Activated CD8-positive, alpha-beta memory T cell treated with anti-CD3 and anti-CD28 coated beads, Interleukin-2, amount 10 ng/mL, durations not matched to agents 7 days and 5 days (primary cell): ENCODE results near the gene SEPHS2. TPM values are rescaled to one million over a fixed set of nuclear protein-coding genes. Genes with fewer than 3 reads are reported as not detected.
A peak's percentile ranks its signal among the peaks of the same experiment; 100 is the strongest.

Source experiments
- ATAC-seq: fragments of 150-1000 bp; cut with Tn5 transposase; one replicate; pipeline ENCODE4 v1.10.0; 2021; ENCODE audit warnings: moderate library complexity
- CTCF ChIA-PET: fragments of 350-600 bp; sonication (Branson Sonifier 250); formaldehyde crosslinking; loops from one replicate; lab custom pipeline; 2021; ENCODE audit warnings: antibody characterized with exemption; lab: Charles Lee
- DNase-seq: peaks from one replicate; pipeline ENCODE4 v3.0.0-alpha.2; 2020
- H3K27ac Mint-ChIP-seq: one replicate; pipeline ENCODE4 v1.8.0; 2021; ENCODE audit warnings: mild to moderate bottlenecking, mixed read lengths
- H3K27me3 Mint-ChIP-seq: one replicate; pipeline ENCODE4 v1.8.0; 2021; ENCODE audit warnings: mixed read lengths
- H3K36me3 Mint-ChIP-seq: one replicate; pipeline ENCODE4 v1.8.0; 2021; ENCODE audit warnings: mild to moderate bottlenecking, mixed read lengths
- H3K4me1 Mint-ChIP-seq: one replicate; pipeline ENCODE4 v1.8.0; 2021; ENCODE audit warnings: mixed read lengths
- H3K4me3 Mint-ChIP-seq: one replicate; pipeline ENCODE4 v1.8.0; 2021; ENCODE audit warnings: mild to moderate bottlenecking, moderate library complexity, mixed read lengths
- H3K9me3 Mint-ChIP-seq: one replicate; pipeline ENCODE4 v1.8.0; 2022; ENCODE audit warnings: low read depth, mixed read lengths
- total RNA-seq, 2 experiments: library from RNA; stranded (reverse); gene quantifications; one replicate each; pipeline ENCODE4 v1.2.3, GENCODE V29; 2021

SEPHS2 gene
- total RNA-seq, 2 experiments from 2014 or later = 63.3 to 92.9 TPM

- peaks cover 26% of the 10 kb centered on the region for H3K4me1 Mint-ChIP-seq
- H3K36me3 Mint-ChIP-seq = peaks cover 19% of the 10 kb centered on the region
- H3K27ac Mint-ChIP-seq = no peak overlapping the region
- ATAC-seq (no peak), DNase-seq (no peak)
- no peaks in the 10 kb centered on the region for H3K9me3 Mint-ChIP-seq
- H3K4me3 Mint-ChIP-seq = no peak overlapping the region
- CTCF ChIA-PET = interaction anchor here (1.2 to 2.4 kb wide), 4 partner anchors 10 to 159 kb away, joined by 3 to 14 read pairs (median 4); partner anchors contain the start of gene DCTPP1
- no peaks in the 10 kb centered on the region for H3K27me3 Mint-ChIP-seq
These were observed 5.8 kb downstream of the SEPHS2 start for GRCh38 chr16:30439720-30440348.

GRCh38 chr16:30438835-30439234, 6.8 kb downstream of the SEPHS2 start:
- CTCF ChIA-PET = interaction anchor here (1.1 to 2.2 kb wide), 3 partner anchors 9 to 38 kb away, joined by 3 to 4 read pairs (median 4); partner anchors contain the start of gene DCTPP1
- no peak for DNase-seq
- Mint-ChIP-seq H3K9me3 (no peaks in the 10 kb centered on the region), H3K36me3 (peaks cover 9% of the 10 kb centered on the region), H3K27me3 (no peaks in the 10 kb centered on the region), H3K27ac (no peak overlapping the region), H3K4me3 (no peak overlapping the region), H3K4me1 (peaks cover 26% of the 10 kb centered on the region)
- ATAC-seq = no peak

GRCh38 chr16:30437511-30438046, 8.1 kb downstream of the SEPHS2 start:
- Mint-ChIP-seq H3K27ac (no peak overlapping the region), H3K4me1 (peaks cover 20% of the 10 kb centered on the region), H3K27me3 (no peaks in the 10 kb centered on the region), H3K36me3 (no peaks in the 10 kb centered on the region), H3K4me3 (no peak overlapping the region), H3K9me3 (no peaks in the 10 kb centered on the region)
- ATAC-seq = no peak
- DNase-seq = no peak
- CTCF ChIA-PET = interaction anchor here (0.6 to 2.5 kb wide), 2 partner anchors 12 to 95 kb away, joined by 3 to 9 read pairs; no protein-coding TSS in a partner anchor

GRCh38 chr16:30434852-30435251, 10.8 kb downstream of the SEPHS2 start:
- Mint-ChIP-seq H3K36me3 (no peaks in the 10 kb centered on the region), H3K27me3 (no peaks in the 10 kb centered on the region), H3K4me1 (peaks cover 17% of the 10 kb centered on the region), H3K27ac (peak overlapping the region; percentile 1), H3K9me3 (no peaks in the 10 kb centered on the region), H3K4me3 (no peak overlapping the region)
- CTCF ChIA-PET = interaction anchor here (0.6 to 2.5 kb wide), 4 partner anchors 15 to 163 kb away, joined by 3 to 9 read pairs (median 4); no protein-coding TSS in a partner anchor
- ATAC-seq (no peak), DNase-seq (peak; percentile 60)

- no peaks in the 10 kb centered on the region for H3K27me3 Mint-ChIP-seq
- no peak for DNase-seq
These were observed 15.2 kb downstream of the SEPHS2 start for GRCh38 chr16:30430428-30430970.

GRCh38 chr16:30429678-30430427, 15.8 kb downstream of the SEPHS2 start, which contains the start of gene DCTPP1:
Gene DCTPP1, minus strand, starts transcription at chr16:30430030. Its CDS starts 50 bp downstream, at chr16:30429980.
- Mint-ChIP-seq H3K36me3 (peaks cover 17% of the 10 kb centered on the region), H3K4me3 (no peak within 1 kb of the TSS), H3K4me1 (peaks cover 38% of the 10 kb centered on the region), H3K27me3 (no peaks in the 10 kb centered on the region), H3K9me3 (no peaks in the 10 kb centered on the region), H3K27ac (no peak within 1 kb of the TSS)
- ATAC-seq (peak; percentile 98), DNase-seq (peak; percentile 99)
- CTCF ChIA-PET = interaction anchor here (0.6 to 3.0 kb wide), 68 partner anchors 8 to 375 kb away, joined by 3 to 33 read pairs (median 4); partner anchors contain the start of genes FBRS, ITGAL, PRR14 and SEPHS2

More at GRCh38 chr16:30430428-30430970, 15.2 kb downstream of the SEPHS2 start:
- CTCF ChIA-PET = interaction anchor here (0.6 to 3.0 kb wide), 51 partner anchors 9 to 338 kb away, joined by 3 to 33 read pairs (median 6); partner anchors contain the start of genes FBRS, ITGAL, PRR14 and SEPHS2
- no peak overlapping the region for H3K27ac Mint-ChIP-seq
- no peak overlapping the region for H3K4me3 Mint-ChIP-seq
- ATAC-seq = peak; percentile 18
- H3K4me1 Mint-ChIP-seq = peaks cover 41% of the 10 kb centered on the region
- H3K9me3 Mint-ChIP-seq = no peaks in the 10 kb centered on the region
- peaks cover 17% of the 10 kb centered on the region for H3K36me3 Mint-ChIP-seq

- Mint-ChIP-seq H3K27me3 (no peaks in the 10 kb centered on the region), H3K4me3 (no peak overlapping the region), H3K4me1 (peaks cover 33% of the 10 kb centered on the region), H3K36me3 (peaks cover 21% of the 10 kb centered on the region), H3K9me3 (no peaks in the 10 kb centered on the region), H3K27ac (no peak overlapping the region)
- DNase-seq (no peak), ATAC-seq (no peak)
- CTCF ChIA-PET = interaction anchor here (0.6 to 3.0 kb wide), 66 partner anchors 8 to 374 kb away, joined by 3 to 33 read pairs (median 4); partner anchors contain the start of genes FBRS, ITGAL, PRR14 and SEPHS2
These were observed 16.3 kb downstream of the SEPHS2 start for GRCh38 chr16:30429418-30429677.

GRCh38 chr16:30428055-30428454, 17.6 kb downstream of the SEPHS2 start:
- peaks cover 25% of the 10 kb centered on the region for H3K4me1 Mint-ChIP-seq
- H3K4me3 Mint-ChIP-seq = no peak overlapping the region
- H3K27ac Mint-ChIP-seq = peak overlapping the region; percentile 39
- ATAC-seq (no peak), DNase-seq (no peak)
- H3K27me3 Mint-ChIP-seq = no peaks in the 10 kb centered on the region
- H3K9me3 Mint-ChIP-seq = no peaks in the 10 kb centered on the region
- H3K36me3 Mint-ChIP-seq = peaks cover 29% of the 10 kb centered on the region
- CTCF ChIA-PET = interaction anchor here (1.7 kb wide), 1 partner anchor 168 kb away, joined by 4 read pairs; no protein-coding TSS in a partner anchor

- no peak overlapping the region for H3K27ac Mint-ChIP-seq
- H3K4me3 Mint-ChIP-seq = no peak overlapping the region
- H3K36me3 Mint-ChIP-seq = peaks cover 34% of the 10 kb centered on the region
- no peak for ATAC-seq
- H3K27me3 Mint-ChIP-seq = no peaks in the 10 kb centered on the region
- no peaks in the 10 kb centered on the region for H3K9me3 Mint-ChIP-seq
- CTCF ChIA-PET = interaction anchor here (1.5 to 3.8 kb wide), 2 partner anchors 12 to 194 kb away, joined by 3 to 32 read pairs; no protein-coding TSS in a partner anchor
- no peak for DNase-seq
- peaks cover 24% of the 10 kb centered on the region for H3K4me1 Mint-ChIP-seq
These were observed 24.7 kb downstream of the SEPHS2 start for GRCh38 chr16:30421010-30421409.

- H3K27ac Mint-ChIP-seq = peak overlapping the region; percentile 73
- peaks cover 25% of the 10 kb centered on the region for H3K36me3 Mint-ChIP-seq
- H3K27me3 Mint-ChIP-seq = no peaks in the 10 kb centered on the region
These were observed 27.1 kb downstream of the SEPHS2 start for GRCh38 chr16:30418350-30419181.

GRCh38 chr16:30417529-30418349, 27.9 kb downstream of the SEPHS2 start:
- CTCF ChIA-PET = interaction anchor here (0.6 to 3.8 kb wide), 22 partner anchors 8 to 326 kb away, joined by 3 to 33 read pairs (median 5); partner anchors contain the start of genes DCTPP1, PRR14, SEPTIN1 and TBC1D10B
- H3K36me3 Mint-ChIP-seq = peaks cover 24% of the 10 kb centered on the region
- peak overlapping the region; percentile 64 for H3K4me3 Mint-ChIP-seq
- H3K27me3 Mint-ChIP-seq = no peaks in the 10 kb centered on the region
- ATAC-seq (peak; percentile 91), DNase-seq (peak; percentile 93)
- no peaks in the 10 kb centered on the region for H3K9me3 Mint-ChIP-seq
- peak overlapping the region; percentile 48 for H3K27ac Mint-ChIP-seq
- H3K4me1 Mint-ChIP-seq = peaks cover 31% of the 10 kb centered on the region

More at GRCh38 chr16:30418350-30419181, 27.1 kb downstream of the SEPHS2 start:
- peaks cover 30% of the 10 kb centered on the region for H3K4me1 Mint-ChIP-seq
- no peak for DNase-seq
- peak overlapping the region; percentile 52 for H3K4me3 Mint-ChIP-seq
- CTCF ChIA-PET = interaction anchor here (0.6 to 3.8 kb wide), 21 partner anchors 9 to 327 kb away, joined by 3 to 33 read pairs (median 5); partner anchors contain the start of genes DCTPP1, PRR14, SEPTIN1 and TBC1D10B
- H3K9me3 Mint-ChIP-seq = no peaks in the 10 kb centered on the region
- ATAC-seq = no peak
